ENCODE results near the gene CEP128. TPM values are rescaled to one million over a fixed set of nuclear protein-coding genes. Genes with fewer than 3 reads are reported as not detected.

Gene CEP128
- total RNA-seq, 1 experiment from 2014 or later = 27.3 TPM

- TF ChIP-seq EZH2 (IDR thresholded peaks at IDR 0.05; ENCODE audit: borderline replicate concordance, low read depth, low read length, poor library complexity, severe bottlenecking) (no peak), CTCF (conservative IDR thresholded peaks at IDR 0.05; ENCODE audit: low read depth, low read length) (no peak)
- ChIA-PET POLR2A (ENCODE audit: low non-redundant PET) (no interaction called here), CTCF (no interaction called here)
- Histone ChIP-seq H3K9me3 (ENCODE audit: low read depth, low read length, poor library complexity, severe bottlenecking) (no peaks in the 10 kb centered on the region), H3K4me3 (ENCODE audit: low read depth, low read length, poor library complexity, severe bottlenecking) (no peak overlapping the region), H3K36me3 (ENCODE audit: insufficient read depth, low read length, poor library complexity, severe bottlenecking) (no peaks in the 10 kb centered on the region), H3K27me3 (replicated peaks; ENCODE audit: insufficient read depth, low read depth, low read length, poor library complexity) (no peaks in the 10 kb centered on the region), H3K27ac (ENCODE audit: low read depth, low read length, poor library complexity, severe bottlenecking) (no peak overlapping the region), H3K4me1 (ENCODE audit: insufficient read depth, low read length, poor library complexity, severe bottlenecking) (no peaks in the 10 kb centered on the region)
- no TSS peak for BruUV-seq (replicated peaks)
- no peak for DNase-seq (ENCODE audit: low spot score)
- intact Hi-C loops (cut with micrococcal nuclease; ENCODE audit: unreplicated experiment) = no loop called here
Observed at GRCh38 chr14:80809663-80810062, 131.9 kb downstream of the CEP128 start.

GRCh38 chr14:80805136-80805535 is 136.4 kb downstream of the CEP128 start:
- no peak overlapping the region for H3K4me3 ChIP-seq (ENCODE audit: low read depth, low read length, poor library complexity, severe bottlenecking)
- H3K9me3 ChIP-seq (ENCODE audit: low read depth, low read length, poor library complexity, severe bottlenecking) = no peaks in the 10 kb centered on the region
- H3K36me3 ChIP-seq (ENCODE audit: insufficient read depth, low read length, poor library complexity, severe bottlenecking) = no peaks in the 10 kb centered on the region
- TF ChIP-seq EZH2 (IDR thresholded peaks at IDR 0.05; ENCODE audit: borderline replicate concordance, low read depth, low read length, poor library complexity, severe bottlenecking) (no peak), CTCF (conservative IDR thresholded peaks at IDR 0.05; ENCODE audit: low read depth, low read length) (no peak)
- intact Hi-C loops (cut with micrococcal nuclease; ENCODE audit: unreplicated experiment) = no loop called here
- no peak for DNase-seq (ENCODE audit: low spot score)
- BruUV-seq (replicated peaks) = no TSS peak
- H3K27ac ChIP-seq (ENCODE audit: low read depth, low read length, poor library complexity, severe bottlenecking) = no peak overlapping the region
- ChIA-PET CTCF (no interaction called here), POLR2A (ENCODE audit: low non-redundant PET) (no interaction called here)
- H3K27me3 ChIP-seq (replicated peaks; ENCODE audit: insufficient read depth, low read depth, low read length, poor library complexity) = no peaks in the 10 kb centered on the region
- no peaks in the 10 kb centered on the region for H3K4me1 ChIP-seq (ENCODE audit: insufficient read depth, low read length, poor library complexity, severe bottlenecking)

GRCh38 chr14:80798878-80799277 is 142.7 kb downstream of the CEP128 start:
- Histone ChIP-seq H3K4me1 (ENCODE audit: insufficient read depth, low read length, poor library complexity, severe bottlenecking) (no peaks in the 10 kb centered on the region), H3K9me3 (ENCODE audit: low read depth, low read length, poor library complexity, severe bottlenecking) (no peaks in the 10 kb centered on the region), H3K27ac (ENCODE audit: low read depth, low read length, poor library complexity, severe bottlenecking) (no peak overlapping the region), H3K27me3 (replicated peaks; ENCODE audit: insufficient read depth, low read depth, low read length, poor library complexity) (no peaks in the 10 kb centered on the region), H3K4me3 (ENCODE audit: low read depth, low read length, poor library complexity, severe bottlenecking) (no peak overlapping the region), H3K36me3 (ENCODE audit: insufficient read depth, low read length, poor library complexity, severe bottlenecking) (no peaks in the 10 kb centered on the region)
- DNase-seq (ENCODE audit: low spot score) = no peak
- POLR2A ChIA-PET (ENCODE audit: low non-redundant PET) = no interaction called here
- no TSS peak for BruUV-seq (replicated peaks)
- intact Hi-C loops (cut with micrococcal nuclease; ENCODE audit: unreplicated experiment) = no loop called here
- TF ChIP-seq EZH2 (IDR thresholded peaks at IDR 0.05; ENCODE audit: borderline replicate concordance, low read depth, low read length, poor library complexity, severe bottlenecking) (no peak), CTCF (conservative IDR thresholded peaks at IDR 0.05; ENCODE audit: low read depth, low read length) (no peak)
- CTCF ChIA-PET = no interaction called here

Data from A673 (cell line).